Left lung (tissue), 10 donors: ENCODE measurements around the gene APOA5. TPM values are rescaled to one million over a fixed set of nuclear protein-coding genes. Genes with fewer than 3 reads are reported as not detected.

Experiments used
- ATAC-seq: fragments of 200-7000 bp; cut with Tn5 transposase; one replicate; pipeline ENCODE4 v1.9.1; 2020; ENCODE audit warnings: moderate library complexity
- DNase-seq, 4 donors: peaks; one replicate each; pipeline ENCODE4 v3.0.0-alpha.2; 2013 to 2020
- H3K27ac ChIP-seq, 2 donors: fragments of 200-600 bp; sonication (generic) in 1 of 2; one replicate each; pipeline versions ENCODE4 v1.5.0 to v1.8.0; 2020 to 2021
- H3K27me3 ChIP-seq, 2 donors: fragments of 200-600 bp; sonication (generic) in 1 of 2; one replicate each; pipeline versions ENCODE4 v1.5.0 to v1.8.0; 2020 to 2021
- H3K36me3 ChIP-seq, 2 donors: fragments of 200-600 bp; sonication (generic) in 1 of 2; one replicate each; pipeline versions ENCODE4 v1.5.0 to v1.8.0; 2020 to 2021
- H3K4me1 ChIP-seq, 2 donors: fragments of 200-600 bp; one replicate each; pipeline ENCODE4 v1.8.0; 2021
- H3K4me3 ChIP-seq, 2 donors: fragments of 200-600 bp; sonication (generic) in 1 of 2; one replicate each; pipeline versions ENCODE4 v1.5.0 to v1.8.0; 2020 to 2021; ENCODE audit warnings: mild to moderate bottlenecking in 1 of 2
- H3K9me3 ChIP-seq, 2 donors: fragments of 200-600 bp; sonication (generic) in 1 of 2; one replicate each; pipeline versions ENCODE4 v1.5.0 to v1.8.0; 2020 to 2021
- intact Hi-C, 2 donors: fragments of 100-400 bp; cut with DNase I; formaldehyde crosslinking; loops; one replicate each; pipeline versions ENCODE4 v1.11.2 to v1.14.2; 2022
- polyA plus RNA-seq, 6 donors: library from polyadenylated mRNA; unstranded; fragments of 120-200 nt; gene quantifications; one replicate each; pipeline ENCODE4 v1.2.1, GENCODE V29; 2013; ENCODE audit not compliant: insufficient read length in 6 of 6
- total RNA-seq, 2 donors: library from RNA; stranded (reverse); fragmentation: NEBNext Ultra II Directional; extraction: Animal tissue kit (Norgen Biotek cat#: 25700); gene quantifications; one replicate each; pipeline ENCODE4 v1.2.1, GENCODE V29; 2021
- TF ChIP-seq, protein P1 (sequence below), 2 donors: fragments of 200-600 bp; sonication (generic) in 1 of 2; IDR thresholded peaks; one replicate each; pipeline versions ENCODE4 v1.5.0 to v1.8.0; 2021; ENCODE audit warnings: antibody characterized with exemption in 2 of 2
- donor health status: DM: no; HTN: yes; CAD: no.
- donor health status: DM: no; HTN: no; CAD: no.

The APOA5 gene
- total and polyA plus RNA-seq, 8 donors, result 0.07 to 0.10 TPM; not detected in 6

DNA sequence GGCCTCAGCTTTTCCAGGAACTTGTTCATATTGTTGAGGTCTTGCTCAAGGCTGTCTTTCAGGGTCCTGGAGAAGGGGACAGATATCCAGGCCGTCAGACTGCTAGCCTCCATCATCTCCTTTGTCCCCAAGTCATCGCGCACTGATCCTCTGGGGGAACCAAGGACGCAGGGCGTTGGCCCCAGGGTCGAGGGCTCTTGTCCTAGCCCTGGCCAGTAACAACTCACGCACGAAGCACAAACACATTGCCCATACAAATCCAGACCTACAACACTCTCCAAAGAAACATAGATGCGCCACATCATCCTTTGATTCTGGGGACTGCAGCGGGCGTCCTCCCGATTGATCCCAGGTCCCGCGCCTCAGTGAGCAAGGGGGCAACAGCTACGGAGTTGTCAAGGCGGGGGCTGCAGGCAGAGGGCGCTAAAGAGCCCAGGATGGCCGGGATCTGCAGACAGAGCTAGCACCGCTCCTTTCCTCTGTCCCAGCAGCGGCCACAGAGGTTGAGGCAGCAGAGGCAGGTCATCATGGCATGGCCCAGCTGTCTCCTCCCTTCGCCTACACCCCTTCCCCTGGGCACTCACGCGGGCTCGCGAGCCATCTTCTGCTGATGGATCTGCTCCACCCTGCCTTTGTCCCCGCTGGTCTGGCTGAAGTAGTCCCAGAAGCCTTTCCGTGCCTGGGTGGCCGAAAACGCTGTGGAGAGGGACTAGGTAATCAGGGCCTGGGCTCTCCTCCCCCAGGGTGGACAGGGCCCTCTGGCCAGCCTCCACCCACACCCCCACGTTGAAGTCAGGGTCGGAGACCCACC, 472 bp downstream of the APOA5 start:
- Histone ChIP-seq H3K4me3 (no peak overlapping the region), H3K27me3 (no peaks in the 10 kb centered on the region), H3K4me1 (peaks cover 13 to 24% of the 10 kb centered on the region in 2 donors), H3K9me3 (no peaks in the 10 kb centered on the region), H3K27ac (no peak overlapping the region), H3K36me3 (peaks cover 0 to 3% of the 10 kb centered on the region in 2 donors)
- ATAC-seq, result peak; percentile 81
- TF ChIP-seq, protein P1, sequence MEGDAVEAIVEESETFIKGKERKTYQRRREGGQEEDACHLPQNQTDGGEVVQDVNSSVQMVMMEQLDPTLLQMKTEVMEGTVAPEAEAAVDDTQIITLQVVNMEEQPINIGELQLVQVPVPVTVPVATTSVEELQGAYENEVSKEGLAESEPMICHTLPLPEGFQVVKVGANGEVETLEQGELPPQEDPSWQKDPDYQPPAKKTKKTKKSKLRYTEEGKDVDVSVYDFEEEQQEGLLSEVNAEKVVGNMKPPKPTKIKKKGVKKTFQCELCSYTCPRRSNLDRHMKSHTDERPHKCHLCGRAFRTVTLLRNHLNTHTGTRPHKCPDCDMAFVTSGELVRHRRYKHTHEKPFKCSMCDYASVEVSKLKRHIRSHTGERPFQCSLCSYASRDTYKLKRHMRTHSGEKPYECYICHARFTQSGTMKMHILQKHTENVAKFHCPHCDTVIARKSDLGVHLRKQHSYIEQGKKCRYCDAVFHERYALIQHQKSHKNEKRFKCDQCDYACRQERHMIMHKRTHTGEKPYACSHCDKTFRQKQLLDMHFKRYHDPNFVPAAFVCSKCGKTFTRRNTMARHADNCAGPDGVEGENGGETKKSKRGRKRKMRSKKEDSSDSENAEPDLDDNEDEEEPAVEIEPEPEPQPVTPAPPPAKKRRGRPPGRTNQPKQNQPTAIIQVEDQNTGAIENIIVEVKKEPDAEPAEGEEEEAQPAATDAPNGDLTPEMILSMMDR (IDR thresholded peaks at IDR 0.05), result peak; percentile 82 to 94
- DNase-seq, result peak; percentile 72 to 95 (median 80)
- intact Hi-C loops, result no loop called here

DNA sequence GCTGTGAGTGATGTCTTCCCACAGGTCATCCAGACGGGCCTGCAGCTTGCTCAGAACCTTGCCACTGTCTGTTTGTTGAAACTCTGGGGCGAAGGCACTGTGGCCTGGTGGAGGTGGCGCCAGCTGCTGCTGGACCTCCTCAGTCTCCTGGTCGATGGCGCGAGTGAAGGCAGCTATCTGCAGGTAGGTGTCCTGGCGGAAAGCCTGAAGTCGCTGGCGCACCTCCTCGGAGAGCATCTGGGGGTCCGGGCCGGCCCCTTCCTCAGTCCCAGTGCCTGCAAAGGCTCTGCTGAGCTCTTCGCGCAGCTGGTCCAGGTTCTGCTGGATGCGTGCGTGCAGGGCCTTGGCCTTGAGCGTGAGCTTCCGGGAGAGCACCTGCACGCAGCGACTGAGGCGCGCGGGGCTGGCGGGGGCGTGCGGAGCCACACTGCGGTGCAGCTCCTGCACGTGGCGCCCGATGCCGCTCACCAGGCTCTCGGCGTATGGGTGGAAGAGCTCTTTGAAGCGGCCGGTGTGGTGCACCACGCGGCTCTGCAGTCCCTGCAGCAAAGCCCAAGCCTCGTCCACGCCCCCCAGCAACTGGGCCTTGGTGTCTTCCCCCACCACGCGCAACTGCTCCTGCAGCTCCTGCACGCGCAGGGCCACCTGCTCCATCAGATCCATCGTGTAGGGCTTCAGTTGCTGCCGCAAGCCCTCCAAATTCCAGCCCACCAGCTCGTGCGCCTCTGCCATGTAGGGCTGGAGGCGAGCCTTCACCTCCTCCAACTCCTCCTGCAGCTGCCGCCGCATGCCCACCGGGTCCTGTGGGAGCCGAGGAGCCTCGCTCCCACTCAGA, 1.3 kb downstream of the APOA5 start:
- ATAC-seq, result no peak
- intact Hi-C loops, result no loop called here

DNA sequence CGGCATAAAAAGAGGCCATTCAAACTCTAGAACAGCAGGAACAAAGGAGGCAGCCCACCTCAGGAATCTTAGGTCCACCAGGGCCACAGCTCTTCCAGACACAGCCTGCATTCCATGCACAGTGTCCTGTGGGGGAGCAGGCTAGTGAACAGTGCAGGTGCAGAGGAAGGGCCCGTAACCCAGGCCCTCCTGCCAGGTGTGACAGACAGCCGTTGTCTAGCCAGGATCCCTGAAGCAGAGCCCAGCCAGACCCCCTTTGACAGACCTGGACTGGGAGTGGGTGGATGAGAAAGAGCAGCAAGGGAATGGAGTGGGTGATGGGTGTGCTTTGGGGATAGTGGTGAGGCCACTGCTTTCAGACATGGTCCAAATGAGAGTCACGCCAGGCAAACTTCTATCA, 2.7 kb downstream of the APOA5 start:
- Histone ChIP-seq H3K4me3 (no peak overlapping the region), H3K9me3 (no peaks in the 10 kb centered on the region), H3K36me3 (peaks cover 0 to 25% of the 10 kb centered on the region in 2 donors), H3K27ac (no peak overlapping the region), H3K27me3 (no peaks in the 10 kb centered on the region), H3K4me1 (peaks cover 13 to 30% of the 10 kb centered on the region in 2 donors)
- intact Hi-C loops, result no loop called here
- TF ChIP-seq, protein P1 (IDR thresholded peaks at IDR 0.05), result no peak
- ATAC-seq, result no peak
- no peak for DNase-seq

More for the DNA sequence above, 1.3 kb downstream of the APOA5 start:
- Histone ChIP-seq H3K27ac (no peak overlapping the region), H3K27me3 (no peaks in the 10 kb centered on the region), H3K9me3 (no peaks in the 10 kb centered on the region), H3K4me1 (peaks cover 13 to 30% of the 10 kb centered on the region in 2 donors), H3K4me3 (no peak overlapping the region), H3K36me3 (peaks cover 0 to 11% of the 10 kb centered on the region in 2 donors)
- TF ChIP-seq, protein P1 (IDR thresholded peaks at IDR 0.05), result no peak
- DNase-seq, result no peak

DNA sequence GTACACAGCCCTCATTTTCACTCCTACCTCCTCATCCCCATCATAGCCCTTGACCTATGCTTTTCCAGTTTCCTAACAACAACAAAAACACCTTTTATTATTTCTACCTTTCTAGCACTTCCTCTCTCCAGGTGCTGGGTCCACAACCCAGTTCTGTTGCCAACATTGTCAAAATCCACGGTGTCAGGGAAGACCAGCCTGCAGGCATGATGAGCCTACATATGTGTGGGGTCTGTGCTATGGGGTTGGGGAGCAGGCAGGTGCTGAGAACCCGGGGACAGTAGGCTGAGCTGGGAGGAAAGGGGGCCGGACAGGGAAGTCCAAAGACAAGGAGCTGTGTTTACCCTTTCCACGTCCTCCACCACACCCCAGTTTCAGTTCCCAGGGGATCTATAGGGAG, 3.1 kb downstream of the APOA5 start:
- Histone ChIP-seq H3K9me3 (no peaks in the 10 kb centered on the region), H3K36me3 (peaks cover 0 to 30% of the 10 kb centered on the region in 2 donors), H3K27me3 (no peaks in the 10 kb centered on the region), H3K27ac (peak overlapping the region; percentile 82 to 85), H3K4me3 (peak overlapping the region; percentile 71 to 100), H3K4me1 (peaks cover 13 to 30% of the 10 kb centered on the region in 2 donors)
- TF ChIP-seq, protein P1 (IDR thresholded peaks at IDR 0.05), result no peak
- intact Hi-C loops, result no loop called here
- DNase-seq (no peak), ATAC-seq (no peak)
